Hepatocyte (in vitro differentiated cells): ENCODE results near the gene GLIPR2.

Source experiments
- EZH2 ChIP-seq: fragments of 200-600 bp; sonication (generic); IDR thresholded peaks from 2 replicates; pipeline ENCODE4 v1.6.1; 2016; ENCODE audit warnings: antibody characterized with exemption, mild to moderate bottlenecking, borderline replicate concordance
- EZH2phosphoT487 ChIP-seq: fragments of 200-600 bp; sonication (generic); IDR thresholded peaks from one replicate; pipeline ENCODE4 v1.6.1; 2018; ENCODE audit warnings: antibody characterized with exemption, mild to moderate bottlenecking, low read depth, moderate library complexity; ENCODE audit not compliant: unreplicated experiment, severe bottlenecking
- TF ChIP-seq, protein P1 (sequence below): fragments of 200-600 bp; sonication (generic); IDR thresholded peaks from 2 replicates; pipeline ENCODE4 v1.5.1; 2016; ENCODE audit warnings: antibody characterized with exemption, mild to moderate bottlenecking; ENCODE audit not compliant: poor library complexity

DNA sequence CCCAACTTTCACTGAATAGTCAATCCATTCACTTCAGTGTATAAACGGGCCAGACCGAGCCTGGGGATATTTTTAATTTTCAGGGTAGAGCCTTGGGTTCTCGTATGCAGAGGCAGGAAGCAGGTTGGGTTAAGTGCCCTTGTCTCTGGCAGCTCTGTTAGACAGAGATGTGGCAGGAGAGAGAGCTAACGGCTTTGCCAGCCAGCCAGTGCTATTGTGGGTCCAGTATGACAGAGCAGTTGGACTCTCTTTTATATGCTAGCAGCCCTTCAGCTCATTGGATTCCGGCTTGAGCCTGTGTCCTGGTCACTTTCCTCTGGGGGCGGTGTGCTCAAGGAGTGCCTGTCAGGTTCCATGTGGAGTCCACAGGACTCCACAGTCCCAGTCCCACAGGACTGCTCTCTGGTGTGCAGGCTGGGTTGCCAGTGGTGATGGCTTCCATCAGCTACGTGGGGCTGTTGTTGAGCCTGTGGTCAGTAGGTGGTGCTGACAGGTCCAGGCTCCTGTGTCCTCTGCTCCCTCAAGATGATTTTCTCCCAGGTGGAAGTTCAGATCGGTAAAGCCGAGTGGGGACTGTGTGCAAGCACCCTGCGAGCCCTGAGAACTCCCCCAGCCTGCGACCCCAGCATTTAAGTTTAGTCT, 68.5 kb downstream of the GLIPR2 start:
- TF ChIP-seq, protein P1, sequence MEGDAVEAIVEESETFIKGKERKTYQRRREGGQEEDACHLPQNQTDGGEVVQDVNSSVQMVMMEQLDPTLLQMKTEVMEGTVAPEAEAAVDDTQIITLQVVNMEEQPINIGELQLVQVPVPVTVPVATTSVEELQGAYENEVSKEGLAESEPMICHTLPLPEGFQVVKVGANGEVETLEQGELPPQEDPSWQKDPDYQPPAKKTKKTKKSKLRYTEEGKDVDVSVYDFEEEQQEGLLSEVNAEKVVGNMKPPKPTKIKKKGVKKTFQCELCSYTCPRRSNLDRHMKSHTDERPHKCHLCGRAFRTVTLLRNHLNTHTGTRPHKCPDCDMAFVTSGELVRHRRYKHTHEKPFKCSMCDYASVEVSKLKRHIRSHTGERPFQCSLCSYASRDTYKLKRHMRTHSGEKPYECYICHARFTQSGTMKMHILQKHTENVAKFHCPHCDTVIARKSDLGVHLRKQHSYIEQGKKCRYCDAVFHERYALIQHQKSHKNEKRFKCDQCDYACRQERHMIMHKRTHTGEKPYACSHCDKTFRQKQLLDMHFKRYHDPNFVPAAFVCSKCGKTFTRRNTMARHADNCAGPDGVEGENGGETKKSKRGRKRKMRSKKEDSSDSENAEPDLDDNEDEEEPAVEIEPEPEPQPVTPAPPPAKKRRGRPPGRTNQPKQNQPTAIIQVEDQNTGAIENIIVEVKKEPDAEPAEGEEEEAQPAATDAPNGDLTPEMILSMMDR = peak; percentile 22
- no peak for TF ChIP-seq EZH2phosphoT487
- no peak for TF ChIP-seq EZH2
